Muscle layer of duodenum (tissue), 2 donors: ENCODE results near the gene SALL4.
A peak's percentile ranks its signal among the peaks of the same experiment; 100 is the strongest.

Experiments
- H3K27ac ChIP-seq: one replicate; pipeline ENCODE4 v1.7.0; 2013; ENCODE audit warnings: mild to moderate bottlenecking, low read length
- H3K27me3 ChIP-seq: one replicate; pipeline ENCODE4 v1.7.0; 2013; ENCODE audit warnings: low read depth, mild to moderate bottlenecking, control low read depth, low read length
- H3K36me3 ChIP-seq, 2 donors: one replicate each; pipeline ENCODE4 v1.7.0; 2013; ENCODE audit warnings: low read length in 2 of 2, control low read depth in 1 of 2, mild to moderate bottlenecking in 1 of 2; ENCODE audit not compliant: insufficient read depth in 2 of 2, control insufficient read depth in 1 of 2
- H3K4me1 ChIP-seq, 2 donors: one replicate each; pipeline ENCODE4 v1.7.0; 2013; ENCODE audit warnings: low read length in 2 of 2, mild to moderate bottlenecking in 2 of 2, control low read depth in 1 of 2, moderate library complexity in 1 of 2; ENCODE audit not compliant: insufficient read depth in 2 of 2, control insufficient read depth in 1 of 2
- H3K4me3 ChIP-seq, 2 donors: one replicate each; pipeline ENCODE4 v1.7.0; 2013; ENCODE audit warnings: low read length in 2 of 2, low read depth in 1 of 2, mild to moderate bottlenecking in 1 of 2
- H3K9me3 ChIP-seq, 2 donors: one replicate each; pipeline ENCODE4 v1.7.0; 2013; ENCODE audit warnings: low read length in 2 of 2, control low read depth in 1 of 2, mild to moderate bottlenecking in 1 of 2; ENCODE audit not compliant: control insufficient read depth in 1 of 2
- donor health status: healthy.

SALL4 gene

DNA sequence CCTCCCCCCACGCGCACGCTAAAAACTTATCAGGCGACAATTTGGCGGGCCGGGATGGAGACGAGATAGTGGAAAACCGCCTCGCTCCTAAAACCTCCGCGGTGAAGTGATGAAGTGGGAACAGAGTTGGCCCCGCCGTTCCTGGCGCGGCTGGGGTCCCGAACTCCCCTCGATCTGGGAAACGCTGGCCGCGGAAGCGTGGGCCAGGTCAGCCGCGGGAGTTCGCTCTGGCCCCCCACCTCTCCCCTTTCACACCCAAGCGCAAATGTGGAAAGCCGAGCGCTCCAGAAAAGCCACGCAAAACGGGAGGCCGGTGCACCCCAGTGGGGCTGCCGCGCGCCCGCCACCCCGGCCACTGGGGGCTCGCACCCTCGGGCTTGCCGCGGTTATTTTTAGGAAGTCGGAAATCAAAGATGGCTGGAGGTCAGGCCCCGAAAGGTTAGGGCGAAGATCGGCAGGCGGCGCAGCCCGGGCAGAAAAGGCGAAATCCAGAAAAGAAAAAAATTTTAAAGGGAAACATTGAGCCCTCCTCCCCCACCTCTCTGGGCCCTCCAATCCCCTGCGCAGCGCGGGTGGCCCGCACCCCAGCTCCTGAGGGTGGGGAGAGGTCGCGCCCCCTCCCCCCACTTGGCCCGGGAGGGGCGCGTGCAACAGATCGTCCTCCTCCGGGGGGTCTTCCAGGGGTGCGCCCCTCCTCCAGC lies 1.0 kb downstream of the SALL4 start:
- H3K4me3 ChIP-seq = peak overlapping the region; percentile 54 to 59
- H3K9me3 ChIP-seq = no peaks in the 10 kb centered on the region
- H3K4me1 ChIP-seq = peaks cover 0 to 25% of the 10 kb centered on the region in 2 donors
- H3K27ac ChIP-seq = no peak overlapping the region
- H3K27me3 ChIP-seq = peaks cover 31% of the 10 kb centered on the region
- H3K36me3 ChIP-seq = no peaks in the 10 kb centered on the region

- H3K27ac ChIP-seq = no peak overlapping the region
- peaks cover 31% of the 10 kb centered on the region for H3K27me3 ChIP-seq
- no peaks in the 10 kb centered on the region for H3K9me3 ChIP-seq
- H3K4me1 ChIP-seq = peaks cover 0 to 25% of the 10 kb centered on the region in 2 donors
- no peaks in the 10 kb centered on the region for H3K36me3 ChIP-seq
- peak overlapping the region; percentile 54 to 59 for H3K4me3 ChIP-seq
These were observed 1.5 kb downstream of the SALL4 start for GRCh38 chr20:51800872-51801121.

DNA sequence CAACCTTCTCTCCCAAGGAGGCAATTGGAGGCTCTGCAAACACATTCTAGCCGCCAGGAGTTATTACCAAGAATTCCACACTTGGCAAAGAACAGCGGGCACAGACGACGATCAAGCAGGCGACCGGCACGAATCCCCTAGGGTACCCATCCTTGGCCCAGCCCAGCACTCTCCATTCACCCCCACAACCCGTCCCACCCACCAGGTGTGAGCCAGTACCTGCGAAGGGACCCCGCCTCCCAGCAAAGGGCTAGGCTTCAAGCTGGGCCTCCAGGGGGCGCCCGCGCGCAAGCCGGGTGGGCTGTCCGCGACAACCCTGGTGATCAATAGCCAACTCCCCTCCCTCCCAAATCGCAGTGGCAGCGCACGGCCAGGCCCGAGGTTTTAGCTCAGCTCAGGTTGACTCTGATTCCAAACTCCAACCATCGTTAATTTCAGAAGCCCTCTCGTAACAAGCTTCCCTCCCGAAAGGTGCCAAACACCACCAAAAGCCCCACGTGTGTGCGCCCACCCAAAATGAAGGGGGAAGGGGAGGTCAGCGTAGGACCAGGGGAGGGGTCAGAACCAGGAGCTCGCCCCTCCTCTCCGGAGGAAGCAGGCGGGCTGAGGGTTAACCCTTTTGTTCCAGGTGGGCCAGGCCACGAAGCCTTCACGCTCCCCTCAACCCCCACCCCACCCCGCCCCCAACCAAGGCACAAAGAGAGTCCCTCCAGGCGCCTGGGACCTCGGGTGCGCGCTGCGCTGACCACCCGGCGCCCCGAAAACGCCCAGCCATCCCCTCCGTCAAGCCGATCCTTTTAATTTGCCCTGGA lies 2.1 kb downstream of the SALL4 start:
- Histone ChIP-seq H3K36me3 (no peaks in the 10 kb centered on the region), H3K9me3 (no peaks in the 10 kb centered on the region), H3K4me1 (peaks cover 0 to 25% of the 10 kb centered on the region in 2 donors), H3K4me3 (peak overlapping the region; percentile 54 to 59), H3K27ac (no peak overlapping the region), H3K27me3 (peaks cover 31% of the 10 kb centered on the region)

DNA sequence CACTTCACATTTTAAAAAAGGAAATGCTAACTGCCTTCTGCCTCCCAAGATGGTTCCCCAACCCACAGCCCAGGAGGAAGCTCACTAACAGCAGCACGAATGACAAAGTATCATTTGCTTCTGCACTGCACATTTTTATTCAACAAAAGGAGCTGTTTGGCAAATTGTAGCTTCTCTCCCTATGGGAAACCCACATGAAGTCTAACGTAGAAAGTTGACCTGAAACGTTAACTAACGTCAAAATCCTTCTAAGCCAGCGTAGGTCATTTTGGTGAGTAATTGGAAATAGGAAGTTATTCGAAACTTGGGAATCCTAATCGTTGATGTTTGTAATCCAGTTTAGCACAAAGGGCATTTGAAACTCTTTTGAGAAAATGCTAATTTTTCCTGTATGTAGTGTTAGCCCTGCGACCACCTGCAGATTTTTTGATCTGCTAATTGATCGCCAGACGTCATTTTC lies 2.9 kb downstream of the SALL4 start:
- Histone ChIP-seq H3K36me3 (no peaks in the 10 kb centered on the region), H3K9me3 (no peaks in the 10 kb centered on the region), H3K27ac (no peak overlapping the region), H3K4me1 (peaks cover 0 to 25% of the 10 kb centered on the region in 2 donors), H3K27me3 (peaks cover 31% of the 10 kb centered on the region), H3K4me3 (peak overlapping the region in 1 of 2 donors; percentile 59)

DNA sequence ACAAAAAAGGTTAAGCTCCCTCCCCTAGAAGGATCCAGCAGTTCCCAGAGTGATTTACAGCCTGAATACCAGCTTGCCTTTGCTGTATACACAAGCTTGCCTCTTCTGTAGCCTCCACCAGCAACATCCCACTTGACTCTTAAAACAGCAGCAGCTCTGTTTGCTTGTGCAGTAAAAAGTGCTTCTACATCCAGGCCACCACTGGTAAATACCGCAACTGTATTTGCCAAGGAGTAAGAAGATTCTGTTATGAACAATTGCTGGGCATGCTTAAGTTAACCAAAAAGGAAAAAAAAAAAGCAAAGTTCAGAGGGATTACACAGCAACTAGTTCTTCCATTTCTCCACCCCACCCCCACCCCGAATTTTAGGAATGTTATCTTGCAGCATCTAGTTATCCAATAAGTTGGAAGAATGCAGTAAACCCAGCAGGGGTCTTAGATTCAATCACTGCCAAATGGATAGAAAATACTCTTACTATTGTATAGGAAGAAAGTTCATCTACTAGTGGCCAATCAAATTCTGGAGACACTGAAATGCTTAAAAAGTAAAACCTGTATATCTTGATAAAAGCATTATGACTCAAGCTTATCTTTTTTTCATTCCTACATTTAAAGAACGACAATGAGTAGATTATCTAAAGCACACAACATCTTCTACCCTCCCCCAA lies 4.8 kb downstream of the SALL4 start:
- peaks cover 0 to 25% of the 10 kb centered on the region in 2 donors for H3K4me1 ChIP-seq
- no peak overlapping the region for H3K4me3 ChIP-seq
- H3K27ac ChIP-seq = no peak overlapping the region
- no peaks in the 10 kb centered on the region for H3K9me3 ChIP-seq
- no peaks in the 10 kb centered on the region for H3K36me3 ChIP-seq
- H3K27me3 ChIP-seq = peaks cover 31% of the 10 kb centered on the region

DNA sequence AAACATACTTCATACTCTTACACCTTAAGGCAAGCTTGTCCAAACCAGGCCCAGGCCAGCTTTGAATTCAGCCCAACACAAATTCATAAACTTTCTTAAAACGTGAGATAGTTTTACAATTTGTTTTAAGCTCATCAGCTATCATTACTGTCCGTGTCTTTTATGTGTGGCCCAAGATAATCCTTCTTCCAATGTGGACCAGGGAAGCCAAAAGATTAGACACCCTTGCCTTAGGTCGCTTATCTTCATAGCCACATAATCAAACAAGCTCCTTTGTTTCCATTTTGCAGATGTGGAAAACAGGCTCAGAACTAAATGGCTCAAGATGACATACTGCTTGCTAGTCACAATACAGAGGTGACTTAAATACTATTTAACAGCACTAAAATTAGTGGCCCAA lies 6.0 kb downstream of the SALL4 start:
- Histone ChIP-seq H3K4me1 (peaks cover 0 to 16% of the 10 kb centered on the region in 2 donors), H3K36me3 (no peaks in the 10 kb centered on the region), H3K27ac (no peak overlapping the region), H3K4me3 (no peak overlapping the region), H3K27me3 (peaks cover 26% of the 10 kb centered on the region), H3K9me3 (no peaks in the 10 kb centered on the region)

DNA sequence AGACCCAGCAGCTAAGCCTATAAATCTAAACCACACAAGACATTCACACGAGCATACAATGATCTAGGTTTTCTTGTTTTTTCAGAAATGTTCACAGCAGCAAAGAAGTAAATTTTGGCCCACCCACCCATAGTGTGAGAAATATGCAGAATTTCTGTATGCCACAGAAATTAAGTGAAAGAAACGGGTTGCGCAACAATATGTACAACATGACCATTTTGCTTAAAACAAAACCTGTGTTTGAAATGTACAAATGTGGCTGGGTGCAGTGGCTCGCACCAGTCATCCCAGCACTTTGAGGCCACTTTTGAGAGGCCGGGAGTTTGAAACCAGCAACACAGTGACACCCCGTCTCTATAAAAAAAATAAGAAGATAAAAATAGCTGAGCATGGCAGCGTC lies 9.4 kb downstream of the SALL4 start:
- H3K4me3 ChIP-seq = no peak overlapping the region
- H3K36me3 ChIP-seq = no peaks in the 10 kb centered on the region
- no peaks in the 10 kb centered on the region for H3K4me1 ChIP-seq
- H3K9me3 ChIP-seq = no peaks in the 10 kb centered on the region
- H3K27ac ChIP-seq = no peak overlapping the region
- no peaks in the 10 kb centered on the region for H3K27me3 ChIP-seq

DNA sequence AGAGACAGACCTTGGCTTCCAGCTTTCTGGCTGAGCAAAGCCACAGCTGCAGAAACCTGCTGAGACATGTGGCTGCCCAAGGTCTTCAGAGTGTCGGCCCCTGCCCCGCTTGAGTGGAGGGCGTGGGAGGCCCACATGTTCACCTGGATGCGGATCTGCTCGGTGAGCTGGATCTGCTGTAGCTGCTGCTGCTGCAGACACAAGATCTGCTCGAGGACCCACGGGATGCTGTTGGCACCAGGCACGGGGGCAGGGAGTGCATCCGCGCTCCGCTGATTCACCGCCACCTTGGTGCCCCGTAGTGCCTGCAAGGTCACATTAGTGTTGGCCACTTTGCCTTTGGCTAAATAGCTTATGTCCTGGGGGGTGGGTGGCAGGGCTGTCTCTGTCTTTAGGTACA lies 10.7 kb downstream of the SALL4 start:
- Histone ChIP-seq H3K36me3 (no peaks in the 10 kb centered on the region), H3K27me3 (no peaks in the 10 kb centered on the region), H3K9me3 (no peaks in the 10 kb centered on the region), H3K4me1 (no peaks in the 10 kb centered on the region), H3K4me3 (no peak overlapping the region), H3K27ac (no peak overlapping the region)

DNA sequence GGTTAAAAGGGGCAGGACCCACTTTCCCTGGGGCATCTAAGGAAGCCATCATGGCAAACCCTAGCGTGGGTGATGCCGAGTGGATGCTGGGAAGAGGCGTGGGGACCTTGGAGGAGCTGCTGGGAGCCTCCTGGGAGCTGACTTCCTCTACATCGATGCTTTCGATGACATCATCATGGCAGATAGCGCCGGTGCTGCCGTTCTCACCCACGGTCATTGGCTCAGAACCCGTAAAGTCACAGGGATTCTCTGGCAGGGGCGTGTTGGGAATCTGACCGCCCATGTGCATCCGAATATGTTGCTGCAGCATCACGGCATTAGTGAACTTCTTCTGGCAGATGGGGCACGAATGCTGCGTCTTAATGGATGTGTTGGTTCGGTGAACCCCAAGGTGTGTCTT lies 12.1 kb downstream of the SALL4 start:
- Histone ChIP-seq H3K9me3 (no peaks in the 10 kb centered on the region), H3K36me3 (no peaks in the 10 kb centered on the region)

DNA sequence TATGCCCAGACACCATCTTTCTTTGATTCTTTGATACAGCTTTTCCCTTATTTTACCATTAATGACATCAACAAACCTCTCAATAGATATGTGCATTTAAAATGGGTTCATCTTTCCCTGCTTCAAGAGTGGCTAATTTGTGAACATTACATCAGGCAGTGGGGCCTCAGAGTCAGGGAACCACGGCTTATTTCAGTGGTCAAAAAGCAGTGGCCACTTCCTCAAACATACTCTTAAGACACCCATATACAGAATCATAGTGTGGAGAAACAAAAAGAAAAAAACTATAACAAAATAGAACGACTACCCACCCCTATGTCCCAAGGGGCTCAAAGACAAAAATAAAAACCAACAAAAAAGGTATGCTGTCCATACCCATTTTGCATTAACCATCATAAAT lies 12.9 kb downstream of the SALL4 start:
- no peaks in the 10 kb centered on the region for H3K4me1 ChIP-seq
- H3K9me3 ChIP-seq = no peaks in the 10 kb centered on the region
- H3K36me3 ChIP-seq = no peaks in the 10 kb centered on the region
- no peak overlapping the region for H3K4me3 ChIP-seq
- H3K27me3 ChIP-seq = no peaks in the 10 kb centered on the region
- no peak overlapping the region for H3K27ac ChIP-seq

More for the DNA sequence above, 12.1 kb downstream of the SALL4 start:
- no peaks in the 10 kb centered on the region for H3K27me3 ChIP-seq
- H3K4me1 ChIP-seq = no peaks in the 10 kb centered on the region
- H3K27ac ChIP-seq = no peak overlapping the region
- H3K4me3 ChIP-seq = no peak overlapping the region

DNA sequence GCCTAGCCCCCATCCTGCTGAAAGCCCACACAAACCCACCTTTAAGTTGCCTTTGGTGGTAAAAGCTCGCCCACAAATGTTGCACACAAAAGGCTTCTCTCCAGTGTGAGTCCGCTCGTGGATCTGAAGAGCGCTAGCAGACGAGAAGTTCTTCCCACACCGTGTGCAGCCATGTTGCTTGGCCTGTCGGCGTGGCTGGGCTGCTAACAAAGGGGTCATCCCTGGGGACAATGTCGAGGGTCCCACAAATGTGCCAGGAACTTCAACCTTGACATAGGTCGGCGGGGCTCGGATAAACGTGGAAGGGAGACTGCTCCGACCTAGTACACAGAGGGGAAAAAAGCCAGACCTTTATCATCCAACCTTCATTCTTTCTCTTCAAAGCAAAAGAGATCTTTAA lies 13.5 kb downstream of the SALL4 start:
- Histone ChIP-seq H3K4me1 (no peaks in the 10 kb centered on the region), H3K27ac (no peak overlapping the region), H3K27me3 (no peaks in the 10 kb centered on the region), H3K36me3 (no peaks in the 10 kb centered on the region), H3K9me3 (no peaks in the 10 kb centered on the region), H3K4me3 (no peak overlapping the region)
